Neural crest cell (in vitro differentiated cells): Measurements from ENCODE around the gene CA11. TPM values are rescaled to one million over a fixed set of nuclear protein-coding genes. Genes with fewer than 3 reads are reported as not detected.

Experiments used
- DNase-seq: peaks from one replicate; pipeline ENCODE4 v3.0.0; 2021; ENCODE audit warnings: low read depth, mixed read lengths, low spot score
- H3K27ac Mint-ChIP-seq: one replicate; pipeline ENCODE4 v1.8.0; 2021; ENCODE audit warnings: mild to moderate bottlenecking, mixed read lengths; ENCODE audit not compliant: unreplicated experiment
- H3K27me3 Mint-ChIP-seq: 2 replicates; pipeline ENCODE4 v1.8.0; 2021; ENCODE audit warnings: low read depth, mild to moderate bottlenecking, mixed read lengths
- H3K36me3 Mint-ChIP-seq: 2 replicates; pipeline ENCODE4 v1.8.0; 2021; ENCODE audit warnings: low read depth, mild to moderate bottlenecking, mixed read lengths
- H3K4me1 Mint-ChIP-seq: 2 replicates; pipeline ENCODE4 v1.8.0; 2021; ENCODE audit warnings: mixed read lengths
- H3K4me3 Mint-ChIP-seq: one replicate; pipeline ENCODE4 v1.8.0; 2021; ENCODE audit warnings: mild to moderate bottlenecking, mixed read lengths
- H3K9me3 Mint-ChIP-seq: 2 replicates; pipeline ENCODE4 v1.8.0; 2021; ENCODE audit warnings: mixed read lengths
- CTCF ChIP-seq: fragments of 200-600 bp; sonication (generic); conservative IDR thresholded peaks from 2 replicates; pipeline ENCODE4 v1.5.0; 2021; ENCODE audit warnings: antibody characterized with exemption, mild to moderate bottlenecking
- total RNA-seq: library from RNA; stranded (reverse); gene quantifications from 2 replicates; pipeline ENCODE4 v1.2.1, GENCODE V29; 2021

Gene CA11
- total RNA-seq, 1 donor from 2014 or later = 11.4 TPM

GRCh38 chr19:48609571-48610108 lies 36.3 kb downstream of the CA11 start:
- H3K27ac Mint-ChIP-seq = no peak overlapping the region
- H3K27me3 Mint-ChIP-seq = peaks cover 9% of the 10 kb centered on the region
- no peaks in the 10 kb centered on the region for H3K9me3 Mint-ChIP-seq
- peaks cover 14% of the 10 kb centered on the region for H3K4me1 Mint-ChIP-seq
- H3K36me3 Mint-ChIP-seq = peaks cover 5% of the 10 kb centered on the region
- no peak for DNase-seq
- peak overlapping the region; percentile 15 for H3K4me3 Mint-ChIP-seq
- TF ChIP-seq CTCF = no peak

GRCh38 chr19:48608798-48609263 lies 37.2 kb downstream of the CA11 start:
- Mint-ChIP-seq H3K4me3 (peak overlapping the region; percentile 75), H3K27me3 (peaks cover 7% of the 10 kb centered on the region)

GRCh38 chr19:48607359-48607755 lies 38.6 kb downstream of the CA11 start:
- no peak for DNase-seq
- Mint-ChIP-seq H3K27me3 (peaks cover 4% of the 10 kb centered on the region), H3K27ac (no peak overlapping the region), H3K4me1 (peaks cover 4% of the 10 kb centered on the region), H3K36me3 (no peaks in the 10 kb centered on the region), H3K9me3 (no peaks in the 10 kb centered on the region), H3K4me3 (no peak overlapping the region)
- TF ChIP-seq CTCF = no peak

More at GRCh38 chr19:48608798-48609263, 37.2 kb downstream of the CA11 start:
- Mint-ChIP-seq H3K36me3 (peaks cover 3% of the 10 kb centered on the region), H3K4me1 (peaks cover 7% of the 10 kb centered on the region), H3K9me3 (no peaks in the 10 kb centered on the region), H3K27ac (peak overlapping the region; percentile 75)
- peak; percentile 50 for TF ChIP-seq CTCF
- DNase-seq = no peak

GRCh38 chr19:48606463-48607358 lies 39.3 kb downstream of the CA11 start, which contains the start of gene SPACA4:
TSS of gene SPACA4 (plus strand) at chr19:48606742. CDS start at chr19:48606979, 237 bp downstream.
- Mint-ChIP-seq H3K27ac (no peak within 1 kb of the TSS), H3K27me3 (peaks cover under 1% of the 10 kb centered on the region), H3K36me3 (no peaks in the 10 kb centered on the region), H3K9me3 (no peaks in the 10 kb centered on the region), H3K4me1 (peaks cover 4% of the 10 kb centered on the region), H3K4me3 (no peak within 1 kb of the TSS)
- no peak for DNase-seq
- no peak for TF ChIP-seq CTCF

DNA sequence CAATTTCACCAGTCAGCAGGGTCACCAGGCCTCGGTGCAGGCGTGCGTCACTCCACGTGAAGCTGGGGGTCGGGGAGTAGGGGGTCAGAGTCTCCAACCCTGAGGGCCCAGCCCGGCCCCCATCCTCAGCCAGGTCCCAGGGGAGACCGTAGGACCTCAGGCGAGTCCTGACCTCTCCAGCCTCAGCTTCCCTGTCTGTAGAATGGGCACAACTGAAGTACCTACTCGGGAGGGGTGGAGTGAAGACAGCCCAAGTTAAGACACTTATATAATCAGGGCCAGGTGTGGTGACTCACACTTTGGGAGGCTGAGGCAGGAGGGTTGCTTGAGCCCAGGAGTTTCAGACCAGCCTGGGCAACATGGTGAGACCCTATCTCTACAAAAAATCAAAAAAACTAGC lies 42.1 kb downstream of the CA11 start:
- Mint-ChIP-seq H3K4me1 (peaks cover 2% of the 10 kb centered on the region), H3K9me3 (no peaks in the 10 kb centered on the region)

More for the DNA sequence above, 42.1 kb downstream of the CA11 start:
- Mint-ChIP-seq H3K27me3 (no peaks in the 10 kb centered on the region), H3K27ac (no peak overlapping the region), H3K4me3 (no peak overlapping the region), H3K36me3 (no peaks in the 10 kb centered on the region)
- no peak for DNase-seq
- TF ChIP-seq CTCF = no peak
